Left forelimb (tissue), 1 donor: ENCODE measurements around the gene KRT31.
"Not testable (repeated sequence)": the region's sequence is repeated elsewhere in the genome, so short reads cannot be mapped to it uniquely, and the experiment has no call there.

ENCODE experiments used
- DNase-seq: peaks from one replicate; pipeline ENCODE4 v3.0.0-alpha.2; 2018; ENCODE audit warnings: low spot score

Gene KRT31

DNA sequence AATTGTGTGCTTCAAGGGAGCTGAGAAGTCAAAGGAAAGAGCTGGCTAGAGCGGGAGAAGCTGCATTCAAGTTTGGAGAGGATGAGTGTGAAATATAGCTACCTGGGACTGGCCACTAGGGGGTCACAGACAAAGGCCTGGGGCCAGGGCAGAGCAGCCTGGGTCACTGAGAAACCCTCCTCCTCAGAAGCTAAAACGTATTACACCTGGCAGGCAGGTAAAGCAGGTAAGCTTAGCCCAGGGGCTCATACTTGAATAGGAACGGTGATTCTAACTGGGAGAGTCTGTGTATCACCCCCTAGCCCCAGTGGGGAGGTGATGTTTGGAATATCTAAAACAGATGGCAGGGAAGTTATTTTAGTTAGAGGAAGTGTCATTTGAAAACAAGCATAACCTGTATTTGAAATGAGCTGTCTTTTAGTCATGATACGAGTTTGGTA lies 20.2 kb upstream of the KRT31 start:
- no peak for DNase-seq

- no peak for DNase-seq
Observed at GRCh38 chr17:41417127-41417526, 19.7 kb upstream of the KRT31 start.

DNA sequence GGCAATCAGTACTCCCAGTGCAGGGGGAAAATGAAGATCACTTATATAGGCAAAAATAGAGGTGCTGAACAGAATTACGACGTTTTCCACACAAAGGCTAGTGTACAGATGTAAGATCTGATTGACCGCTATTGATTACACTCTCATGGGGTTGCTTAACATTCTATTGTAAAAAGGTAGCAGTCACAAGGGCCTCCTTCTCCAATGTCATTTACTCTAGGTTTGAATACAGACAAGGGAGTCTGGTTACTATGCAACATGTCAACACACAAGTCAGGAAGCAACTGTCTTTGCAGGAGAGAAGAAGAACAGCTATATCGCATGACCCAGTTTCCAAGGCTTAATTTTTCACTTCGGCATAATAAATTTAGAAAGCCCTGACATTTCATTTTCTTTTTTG lies 19.1 kb upstream of the KRT31 start:
- DNase-seq = no peak

DNA sequence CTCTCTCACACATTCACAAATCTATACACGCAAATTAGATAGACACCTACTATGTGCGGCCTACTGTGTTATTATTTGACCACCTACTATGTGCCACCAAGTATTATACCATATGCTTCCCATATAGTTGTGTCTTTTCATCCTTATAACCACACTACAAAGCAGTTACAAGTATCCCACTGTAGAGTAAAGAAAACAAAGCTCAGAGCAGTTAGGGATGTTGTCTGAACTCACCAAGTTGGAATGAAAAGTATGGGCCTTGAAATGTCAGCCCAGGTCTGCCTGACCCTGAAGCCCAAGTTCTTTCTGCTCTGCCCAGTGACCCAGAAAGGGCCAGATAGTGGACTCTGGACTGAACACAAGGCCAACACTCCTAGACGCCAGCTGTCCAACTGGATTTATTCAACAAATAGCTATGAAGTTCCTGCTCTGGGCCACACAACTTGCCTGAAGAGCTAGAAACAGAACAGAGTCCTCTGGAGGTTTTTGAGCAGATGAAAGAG lies 18.5 kb upstream of the KRT31 start:
- DNase-seq = no peak

- DNase-seq = no peak
Observed at GRCh38 chr17:41415411-41415810, 18.0 kb upstream of the KRT31 start.

GRCh38 chr17:41413982-41414381 lies 16.6 kb upstream of the KRT31 start:
- no peak for DNase-seq

DNA sequence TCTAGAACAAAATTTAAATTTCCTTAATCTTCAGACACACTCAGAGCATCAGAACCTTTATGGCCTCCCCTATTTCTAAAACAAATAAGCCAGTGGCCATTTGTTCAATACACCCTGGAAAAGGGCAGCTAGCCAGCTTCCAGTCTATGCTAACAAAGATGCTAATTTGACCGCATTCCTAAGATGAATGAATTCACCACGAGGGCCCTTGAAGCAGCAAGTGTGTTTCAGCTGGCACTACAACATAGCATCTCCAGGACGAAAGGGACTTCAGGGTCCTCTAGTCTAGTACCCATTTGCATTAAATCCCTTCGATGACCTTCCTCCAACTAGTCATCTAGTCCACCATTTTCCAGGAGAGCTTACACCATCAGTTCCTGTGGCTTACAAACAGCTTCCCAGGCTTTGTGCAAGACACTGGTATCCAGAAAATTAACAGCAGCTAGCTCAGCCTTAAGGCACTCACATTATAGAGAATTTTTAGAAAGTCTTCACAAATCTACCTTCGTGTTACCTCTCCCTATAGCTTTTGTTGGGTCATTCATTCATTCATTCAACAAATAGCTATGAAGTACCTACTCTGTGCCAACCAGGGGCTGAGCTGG lies 16.0 kb upstream of the KRT31 start:
- DNase-seq = no peak

DNA sequence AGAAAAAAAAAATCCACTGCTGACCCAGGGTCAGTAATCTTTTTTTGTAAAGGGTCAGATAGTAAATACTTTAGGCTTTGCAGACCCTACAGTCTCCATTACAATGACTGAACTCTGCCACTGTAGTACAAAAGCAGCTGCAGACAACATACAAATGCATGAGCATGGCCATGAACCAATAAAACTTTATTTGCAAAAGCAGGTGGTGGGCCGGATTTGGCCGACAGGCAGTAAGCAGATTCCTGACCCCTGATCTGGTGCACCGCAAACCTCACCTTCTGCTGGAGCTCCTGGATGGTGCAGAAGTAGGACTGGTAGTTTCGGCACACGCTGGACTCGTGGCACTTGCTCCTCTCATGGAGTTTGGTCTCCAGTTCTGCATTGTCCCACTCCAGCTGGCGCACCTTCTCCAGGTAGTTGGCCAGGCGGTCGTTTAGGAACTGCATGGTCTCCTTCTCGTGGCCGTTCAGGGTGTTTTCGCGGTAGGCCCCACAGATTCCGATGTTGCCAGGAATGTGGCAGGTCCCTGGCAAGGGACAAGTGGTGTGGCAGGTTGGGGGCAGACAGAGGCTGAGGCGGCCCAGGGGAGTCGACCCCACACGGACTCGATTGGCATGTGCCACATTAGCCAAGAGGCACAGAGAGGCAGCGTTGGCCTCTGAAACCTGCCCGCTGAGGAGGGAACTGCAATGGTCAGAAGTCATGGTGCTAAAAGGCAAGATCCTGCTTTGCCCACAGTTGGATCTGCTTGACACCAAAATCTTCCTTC lies 13.8 kb upstream of the KRT31 start:
- DNase-seq = no peak

DNA sequence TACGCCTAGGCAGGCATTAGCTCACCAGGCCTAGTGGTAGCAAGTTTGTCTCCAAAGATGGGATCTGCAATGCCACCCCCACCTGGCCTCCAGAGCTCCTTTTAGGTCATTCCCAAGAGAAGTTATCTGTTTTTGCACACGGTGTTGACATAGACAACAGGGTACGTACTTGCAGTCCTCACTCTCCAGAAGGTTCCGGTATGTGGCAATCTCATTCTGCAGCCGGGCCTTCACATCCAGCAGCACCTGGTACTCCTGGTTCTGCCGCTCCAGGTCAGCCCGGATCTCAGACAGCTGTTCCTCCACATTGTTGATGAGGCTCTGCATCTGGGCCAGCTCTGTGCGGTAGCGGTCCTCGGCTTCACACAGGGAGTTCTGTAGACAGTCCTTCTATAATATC lies 9.8 kb upstream of the KRT31 start:
- DNase-seq = no peak

DNA sequence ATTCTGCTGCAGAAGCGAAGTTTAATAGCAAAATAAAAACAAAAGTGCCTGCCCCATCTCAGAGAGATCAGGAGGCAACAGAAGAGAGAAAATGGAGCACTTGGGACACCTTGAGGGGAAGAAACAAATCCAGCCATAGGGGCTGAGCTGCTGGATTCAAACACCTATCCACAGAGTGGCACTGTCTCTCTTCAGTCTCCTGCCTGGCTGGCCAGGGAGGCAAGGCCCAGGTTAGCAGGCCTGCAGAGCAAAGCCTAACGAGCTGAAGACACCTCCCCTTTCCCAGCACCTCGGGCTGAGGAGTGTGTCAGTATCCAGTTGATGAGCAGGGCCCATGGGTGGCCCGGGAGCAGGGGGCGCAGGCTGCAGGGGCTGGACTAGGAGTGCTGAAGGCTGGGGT lies 8.8 kb upstream of the KRT31 start:
- DNase-seq = no peak

DNA sequence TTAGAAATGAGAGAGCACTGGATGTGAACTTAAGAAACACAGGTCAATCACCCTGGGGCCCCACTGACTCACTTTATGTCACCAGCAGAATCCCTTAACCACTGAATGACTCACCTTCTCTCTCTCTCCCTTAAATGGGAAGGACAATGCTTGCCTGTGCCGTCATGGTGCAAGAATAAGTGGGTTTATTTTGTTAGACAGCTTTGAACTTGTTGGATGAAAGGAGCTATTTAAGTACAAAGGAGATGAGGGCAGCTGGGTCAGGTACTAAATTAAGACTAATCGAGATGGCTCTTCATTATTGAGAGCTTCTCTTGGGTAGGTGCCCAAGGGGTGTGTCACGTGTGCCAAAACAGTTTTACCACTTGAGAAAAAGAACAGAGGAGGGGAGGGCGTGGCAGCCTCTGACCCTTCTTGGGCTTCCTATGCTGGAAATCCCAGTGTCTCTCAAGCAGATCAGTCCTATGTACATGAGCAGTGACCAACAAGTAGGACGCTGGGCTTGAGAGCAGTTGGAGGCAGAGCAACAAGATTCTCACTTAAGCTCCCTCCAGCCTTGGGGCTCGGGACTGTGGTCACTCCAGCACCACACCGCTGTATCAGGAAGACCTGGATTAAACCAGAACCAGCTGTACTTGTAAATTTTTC lies 6.7 kb upstream of the KRT31 start:
- no peak for DNase-seq

DNA sequence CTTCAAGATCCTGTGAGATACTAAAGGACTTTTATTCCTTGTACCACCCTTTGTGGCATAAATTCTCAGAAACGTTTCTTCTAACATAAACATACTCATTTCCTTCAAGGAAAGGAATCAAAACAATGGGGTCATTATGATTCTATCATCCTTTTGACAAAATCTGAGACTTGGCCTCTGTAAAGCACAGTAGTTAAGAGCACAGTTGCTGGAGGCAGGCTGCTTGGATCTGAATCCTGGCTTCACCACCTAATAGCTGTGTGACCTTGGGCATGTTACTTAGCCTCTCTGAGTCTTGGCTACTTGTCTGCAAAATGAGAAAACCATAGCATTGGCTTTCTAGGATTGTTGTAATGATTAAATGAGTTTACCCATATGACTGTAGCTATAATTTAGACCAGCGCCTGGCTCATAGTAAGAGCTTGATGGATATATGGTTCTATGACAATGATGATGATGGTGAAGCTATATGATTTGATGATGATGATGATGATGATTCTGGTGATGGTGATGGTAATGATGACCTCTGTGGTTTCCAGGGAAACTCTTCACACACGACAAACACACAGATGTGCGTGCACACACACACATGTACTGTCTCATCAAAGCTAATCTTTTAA lies 6.1 kb upstream of the KRT31 start:
- DNase-seq = no peak

GRCh38 chr17:41402161-41402560 lies 4.8 kb upstream of the KRT31 start:
- DNase-seq = no peak

DNA sequence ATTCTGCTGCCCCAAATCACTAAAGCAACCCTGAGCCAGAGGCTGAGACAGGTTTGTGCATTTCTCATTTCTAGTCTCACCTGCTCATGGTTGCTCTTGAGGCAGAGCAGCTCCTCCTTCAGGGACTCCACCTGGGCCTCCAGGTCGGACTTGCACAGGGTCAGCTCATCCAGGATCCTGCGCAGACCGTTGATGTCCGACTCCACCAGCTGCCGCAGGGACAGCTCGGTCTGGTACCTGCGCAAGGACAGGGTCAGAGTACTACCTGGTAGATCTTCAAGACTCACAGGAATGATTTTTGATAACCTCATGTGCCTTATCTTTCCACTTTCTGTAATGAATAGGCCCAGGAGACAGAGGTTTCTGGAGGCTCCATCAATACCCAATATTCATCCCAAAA lies 1.1 kb downstream of the KRT31 start:
- DNase-seq = no peak

DNA sequence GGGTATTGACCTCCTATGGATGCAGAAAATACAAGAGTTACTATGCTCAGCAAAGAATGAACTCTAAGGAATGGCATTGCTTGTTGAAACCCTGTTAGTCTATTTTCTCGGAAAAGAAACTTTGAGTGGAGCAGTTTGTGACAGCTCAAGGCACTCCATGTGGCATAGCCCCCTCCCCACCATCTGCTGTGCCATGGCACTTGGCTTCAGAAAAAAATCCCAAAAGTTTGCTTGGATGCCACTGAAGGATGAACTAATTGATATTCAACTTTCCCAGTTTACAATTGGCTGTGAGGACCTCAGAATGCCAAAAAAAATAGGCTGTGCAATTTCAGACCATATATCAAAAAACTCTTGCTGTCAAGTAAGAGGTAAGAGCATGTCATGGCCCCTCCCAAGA lies 1.8 kb downstream of the KRT31 start:
- no peak for DNase-seq

DNA sequence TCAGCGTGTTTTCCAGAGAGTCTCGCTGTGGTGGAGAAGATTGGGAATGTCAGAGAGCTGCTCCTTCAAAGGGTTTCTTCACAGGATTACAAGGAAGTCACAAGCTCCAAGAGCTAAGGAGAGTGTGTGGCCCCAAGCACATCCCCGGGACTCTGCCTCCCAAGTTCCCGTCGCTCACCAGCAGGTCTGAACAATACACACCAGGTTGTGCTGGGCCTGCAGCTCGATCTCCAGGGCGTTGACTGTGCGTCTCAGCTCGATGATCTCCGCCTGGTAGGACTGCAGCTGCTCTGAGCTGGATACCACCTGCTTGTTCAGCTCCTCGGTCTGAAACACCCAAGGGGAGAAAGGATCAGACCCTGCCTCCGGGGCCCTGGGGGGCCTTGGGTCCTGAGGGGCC lies 2.4 kb downstream of the KRT31 start:
- not testable (repeated sequence) for DNase-seq

- DNase-seq = no peak
Observed at GRCh38 chr17:41394254-41394996, 3.0 kb downstream of the KRT31 start.

DNA sequence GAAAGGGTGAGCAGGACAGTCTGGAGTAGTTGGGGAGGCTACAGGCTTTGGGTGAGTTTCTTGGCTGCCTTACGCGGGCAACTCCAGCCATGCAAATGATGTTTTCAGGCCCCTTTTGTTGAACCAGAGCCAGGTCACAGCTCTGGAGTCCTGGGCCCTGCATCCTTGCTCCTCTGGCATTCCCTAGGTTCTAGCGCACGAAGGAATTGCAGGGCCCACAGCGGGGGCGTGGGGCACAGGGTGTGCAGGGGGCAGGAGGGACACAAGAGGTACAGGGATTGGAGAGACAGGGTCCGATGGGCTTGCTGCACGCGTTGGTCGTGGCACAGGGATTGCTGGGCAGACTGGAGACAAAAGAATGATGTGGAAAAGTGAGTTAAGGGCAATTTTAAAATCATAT lies 3.6 kb downstream of the KRT31 start:
- DNase-seq = no peak

DNA sequence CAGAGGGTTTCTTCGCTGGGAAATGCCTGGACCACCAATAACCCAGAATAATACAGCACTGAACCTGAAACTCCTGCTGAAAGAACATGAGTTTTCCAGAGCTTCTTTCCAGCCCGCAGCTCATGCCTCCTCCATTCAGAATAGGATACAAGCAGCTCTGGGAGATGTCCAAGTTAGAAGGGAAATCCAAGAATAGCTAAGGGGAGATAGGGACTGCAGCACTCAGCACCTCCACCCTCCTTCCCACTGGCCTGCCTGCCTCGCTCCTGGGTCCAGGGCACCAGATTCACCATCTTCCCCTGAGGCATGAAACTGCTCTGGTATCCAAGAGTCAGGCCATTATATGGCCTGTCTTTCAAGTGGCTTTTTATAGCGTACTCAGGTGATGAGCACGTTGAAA lies 4.1 kb downstream of the KRT31 start:
- no peak for DNase-seq

DNA sequence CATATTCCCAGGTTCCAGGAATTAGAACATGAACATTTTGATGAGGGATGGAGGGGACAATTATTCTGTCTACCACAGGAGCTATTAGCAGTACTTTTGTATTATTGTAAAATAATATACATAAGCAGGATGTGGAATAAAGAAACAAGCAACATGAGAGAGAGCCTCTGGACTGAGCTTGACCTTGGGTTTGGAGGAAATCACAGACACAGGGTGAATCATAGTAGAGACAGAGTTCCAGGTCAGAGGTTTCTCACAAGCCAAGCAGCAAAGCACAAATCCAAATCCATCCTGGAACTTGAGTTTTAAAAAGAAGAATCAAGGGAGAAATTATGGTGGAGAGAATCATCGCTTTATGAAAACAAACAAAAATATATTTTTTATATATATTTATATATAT lies 5.1 kb downstream of the KRT31 start:
- no peak for DNase-seq

GRCh38 chr17:41391535-41391934 lies 5.9 kb downstream of the KRT31 start:
- DNase-seq = no peak

DNA sequence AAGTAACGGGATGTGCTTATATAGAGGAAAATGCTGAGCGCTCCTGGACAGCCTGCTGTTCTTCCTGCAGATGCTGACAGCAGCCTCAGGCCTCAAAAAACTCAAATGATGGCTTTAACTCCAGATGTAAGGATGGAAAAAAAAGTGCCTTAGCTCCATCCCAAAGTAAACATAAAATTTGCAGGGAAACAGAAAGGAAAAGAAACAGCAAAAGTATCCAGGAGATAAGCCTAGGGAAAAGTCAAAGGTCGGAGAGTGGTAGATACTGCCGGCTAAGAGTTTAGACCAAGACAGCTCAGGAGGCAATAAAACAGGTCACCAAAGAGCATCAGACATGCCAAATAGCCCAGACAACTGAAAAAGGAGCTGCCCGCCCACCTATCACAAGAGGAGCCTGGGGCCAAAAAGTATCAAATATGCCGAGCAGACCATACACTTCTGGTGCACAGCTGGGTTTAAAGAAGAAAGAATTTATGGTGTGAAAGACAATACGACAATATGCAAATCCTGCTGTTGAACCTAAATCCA lies 6.9 kb downstream of the KRT31 start:
- DNase-seq = no peak
